SK-N-SH (cell line): ENCODE results near the gene RNF19B.

Experiments
- CHD2 ChIP-seq: fragments of 150-350 bp; IDR thresholded peaks from 2 replicates; pipeline ENCODE4 v1.6.1; 2018; ENCODE audit warnings: low read length; ENCODE audit not compliant: partially characterized antibody
- EP300 ChIP-seq, 2 experiments: IDR thresholded peaks; 2 replicates each; pipeline versions ENCODE4 v1.4.0 to v1.6.1; 2012; ENCODE audit warnings: borderline replicate concordance in 1 of 2, low read depth in 1 of 2, low read length in 1 of 2
- FOSL2 ChIP-seq: IDR thresholded peaks from 2 replicates; pipeline ENCODE4 v1.4.0; 2012; ENCODE audit warnings: low read depth, mild to moderate bottlenecking, moderate library complexity, borderline replicate concordance
- GABPA ChIP-seq: IDR thresholded peaks from 2 replicates; pipeline ENCODE4 v1.4.0; 2012; ENCODE audit warnings: low read depth, mild to moderate bottlenecking
- GATA2 ChIP-seq: sonication (generic); formaldehyde crosslinking; IDR thresholded peaks from 2 replicates; pipeline ENCODE4 v1.5.0; 2020; ENCODE audit warnings: mild to moderate bottlenecking, missing genetic modification reagents
- RAD21 ChIP-seq: IDR thresholded peaks from 2 replicates; pipeline ENCODE4 v1.6.1; 2012; ENCODE audit warnings: mild to moderate bottlenecking, low read length
- RFX5 ChIP-seq: IDR thresholded peaks from 2 replicates; pipeline ENCODE4 v1.6.1; 2012; ENCODE audit warnings: mild to moderate bottlenecking, improper control_type of control experiment, low read length
- RXRA ChIP-seq: IDR thresholded peaks from 2 replicates; pipeline ENCODE4 v1.4.0; 2012; ENCODE audit warnings: low read depth, mild to moderate bottlenecking, borderline replicate concordance
- TCF12 ChIP-seq: IDR thresholded peaks from 2 replicates; pipeline ENCODE4 v1.4.0; 2012
- YY1 ChIP-seq: IDR thresholded peaks from 2 replicates; pipeline ENCODE4 v1.4.0; 2012; ENCODE audit warnings: low read depth, mild to moderate bottlenecking
- TF ChIP-seq, protein P1 (sequence below): fragments of 200-600 bp; sonication (generic); IDR thresholded peaks from 2 replicates; pipeline ENCODE4 v1.6.1; 2017; ENCODE audit warnings: antibody characterized with exemption, mild to moderate bottlenecking, moderate library complexity
- TF ChIP-seq, protein P2 (sequence below): fragments of 150-350 bp; IDR thresholded peaks from 2 replicates; pipeline ENCODE4 v1.6.1; 2016; ENCODE audit warnings: mild to moderate bottlenecking, low read depth, low read length

DNA sequence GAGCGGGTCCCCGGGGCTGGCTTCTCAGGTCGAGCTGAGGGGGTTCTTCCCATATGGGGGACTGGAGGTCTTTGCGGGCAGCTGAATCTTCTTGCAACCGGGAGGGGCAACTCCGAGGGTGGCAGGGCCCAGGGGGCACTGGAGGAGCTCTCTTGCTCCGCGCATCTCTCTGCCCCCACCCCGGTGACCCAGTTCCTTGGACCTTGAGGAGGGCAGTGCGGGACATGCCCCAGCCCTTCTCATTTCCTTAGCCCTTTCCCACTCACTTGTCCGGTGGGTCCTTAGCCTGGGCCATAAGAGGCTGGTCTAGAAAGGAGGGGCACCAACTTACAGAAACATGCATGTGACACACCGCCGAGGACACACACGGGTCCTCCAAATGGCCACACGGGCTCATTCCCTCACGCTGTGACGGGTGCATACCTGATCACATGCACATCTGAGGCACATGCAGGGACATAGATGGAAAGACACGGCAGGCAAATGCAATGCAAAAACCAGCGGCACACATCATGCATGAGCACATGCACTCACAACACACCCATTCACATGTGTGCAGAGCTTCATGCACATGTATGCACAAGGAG is 77.7 kb downstream of the RNF19B start:
- TF ChIP-seq EP300 (IDR thresholded peaks at IDR 0.05; ENCODE audit: borderline replicate concordance in 1 of 2, low read depth in 1 of 2, low read length in 1 of 2) (no peak), TCF12 (no peak), RXRA (no peak), GATA2 (no peak), GABPA (no peak), FOSL2 (no peak), YY1 (no peak), RAD21 (no peak), RFX5 (no peak), CHD2 (no peak)
- TF ChIP-seq, protein P1, sequence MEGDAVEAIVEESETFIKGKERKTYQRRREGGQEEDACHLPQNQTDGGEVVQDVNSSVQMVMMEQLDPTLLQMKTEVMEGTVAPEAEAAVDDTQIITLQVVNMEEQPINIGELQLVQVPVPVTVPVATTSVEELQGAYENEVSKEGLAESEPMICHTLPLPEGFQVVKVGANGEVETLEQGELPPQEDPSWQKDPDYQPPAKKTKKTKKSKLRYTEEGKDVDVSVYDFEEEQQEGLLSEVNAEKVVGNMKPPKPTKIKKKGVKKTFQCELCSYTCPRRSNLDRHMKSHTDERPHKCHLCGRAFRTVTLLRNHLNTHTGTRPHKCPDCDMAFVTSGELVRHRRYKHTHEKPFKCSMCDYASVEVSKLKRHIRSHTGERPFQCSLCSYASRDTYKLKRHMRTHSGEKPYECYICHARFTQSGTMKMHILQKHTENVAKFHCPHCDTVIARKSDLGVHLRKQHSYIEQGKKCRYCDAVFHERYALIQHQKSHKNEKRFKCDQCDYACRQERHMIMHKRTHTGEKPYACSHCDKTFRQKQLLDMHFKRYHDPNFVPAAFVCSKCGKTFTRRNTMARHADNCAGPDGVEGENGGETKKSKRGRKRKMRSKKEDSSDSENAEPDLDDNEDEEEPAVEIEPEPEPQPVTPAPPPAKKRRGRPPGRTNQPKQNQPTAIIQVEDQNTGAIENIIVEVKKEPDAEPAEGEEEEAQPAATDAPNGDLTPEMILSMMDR: no peak
- TF ChIP-seq, protein P2, sequence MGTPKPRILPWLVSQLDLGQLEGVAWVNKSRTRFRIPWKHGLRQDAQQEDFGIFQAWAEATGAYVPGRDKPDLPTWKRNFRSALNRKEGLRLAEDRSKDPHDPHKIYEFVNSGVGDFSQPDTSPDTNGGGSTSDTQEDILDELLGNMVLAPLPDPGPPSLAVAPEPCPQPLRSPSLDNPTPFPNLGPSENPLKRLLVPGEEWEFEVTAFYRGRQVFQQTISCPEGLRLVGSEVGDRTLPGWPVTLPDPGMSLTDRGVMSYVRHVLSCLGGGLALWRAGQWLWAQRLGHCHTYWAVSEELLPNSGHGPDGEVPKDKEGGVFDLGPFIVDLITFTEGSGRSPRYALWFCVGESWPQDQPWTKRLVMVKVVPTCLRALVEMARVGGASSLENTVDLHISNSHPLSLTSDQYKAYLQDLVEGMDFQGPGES: no peak
